ENCODE measurements around the gene IDH2. TPM values are rescaled to one million over a fixed set of nuclear protein-coding genes. Genes with fewer than 3 reads are reported as not detected.
"Not testable (repeated sequence)": the region's sequence is repeated elsewhere in the genome, so short reads cannot be mapped to it uniquely, and the experiment has no call there.

IDH2 gene
- total RNA-seq = 49.1 and 51.2 TPM in 2 replicates

- ATAC-seq (ENCODE audit: low read depth) (peak; percentile 88), DNase-seq (peak; percentile 78)
- POLR2A ChIA-PET = interaction anchor here (0.5 to 1.6 kb wide), 10 partner anchors 12 to 329 kb away, joined by 3 to 11 read pairs (median 4); partner anchors contain the start of genes AP3S2 and SEMA4B
- Mint-ChIP-seq H3K9me3 (no peaks in the 10 kb centered on the region), H3K4me3 (peak within 1 kb of the TSS; percentile 89), H3K27me3 (peaks cover 9% of the 10 kb centered on the region), H3K36me3 (ENCODE audit: low read depth) (no peaks in the 10 kb centered on the region), H3K4me1 (peaks cover 50% of the 10 kb centered on the region), H3K27ac (peak within 1 kb of the TSS; percentile 83)
- no peak for TF ChIP-seq CTCF (IDR thresholded peaks at IDR 0.05)
- CTCF ChIA-PET = interaction anchor here (0.7 to 1.2 kb wide), 3 partner anchors 15 to 341 kb away, joined by 3 to 4 read pairs (median 3); no protein-coding TSS in a partner anchor
- intact Hi-C loops (cut with micrococcal nuclease) = loop anchor here (5.0 kb wide), 4 partner anchors 130 to 830 kb away; partner anchors contain the start of genes CIB1, GDPGP1, HDDC3 and IQGAP1
These were observed at the start of gene IDH2 for GRCh38 chr15:90101969-90102890. Gene IDH2, minus strand, starts transcription at chr15:90102468. Its CDS starts 78 bp downstream, at chr15:90102390.

- ATAC-seq (ENCODE audit: low read depth); H3K9me3 Mint-ChIP-seq; H3K36me3 Mint-ChIP-seq (ENCODE audit: low read depth); H3K4me3 Mint-ChIP-seq; H3K27me3 Mint-ChIP-seq; H3K4me1 Mint-ChIP-seq; DNase-seq; H3K27ac Mint-ChIP-seq; POLR2A ChIA-PET; intact Hi-C loops (cut with micrococcal nuclease): not testable (repeated sequence)
- CTCF ChIA-PET = interaction anchor here (0.9 kb wide), 1 partner anchor 143 kb away, joined by 3 read pairs; no protein-coding TSS in a partner anchor
These were observed 48.3 kb upstream of the IDH2 start for GRCh38 chr15:90150551-90150950.

- intact Hi-C loops (cut with micrococcal nuclease) = no loop called here
- H3K36me3 Mint-ChIP-seq (ENCODE audit: low read depth) = no peaks in the 10 kb centered on the region
- POLR2A ChIA-PET = no interaction called here
- no peak for DNase-seq
- ATAC-seq (ENCODE audit: low read depth) = no peak
- CTCF ChIA-PET = no interaction called here
- H3K4me1 Mint-ChIP-seq = no peaks in the 10 kb centered on the region
- TF ChIP-seq CTCF (IDR thresholded peaks at IDR 0.05) = no peak
- no peaks in the 10 kb centered on the region for H3K27me3 Mint-ChIP-seq
- H3K4me3 Mint-ChIP-seq = no peak overlapping the region
- H3K27ac Mint-ChIP-seq = no peak overlapping the region
- no peaks in the 10 kb centered on the region for H3K9me3 Mint-ChIP-seq
These were observed 47.5 kb upstream of the IDH2 start for GRCh38 chr15:90149609-90150340.

GRCh38 chr15:90146198-90146761, 44.0 kb upstream of the IDH2 start:
- H3K4me3 Mint-ChIP-seq; H3K27me3 Mint-ChIP-seq; H3K9me3 Mint-ChIP-seq; ATAC-seq (ENCODE audit: low read depth); intact Hi-C loops (cut with micrococcal nuclease); H3K27ac Mint-ChIP-seq; H3K4me1 Mint-ChIP-seq; DNase-seq; H3K36me3 Mint-ChIP-seq (ENCODE audit: low read depth): not testable (repeated sequence)
- ChIA-PET CTCF (interaction anchor here (0.7 kb wide), 1 partner anchor 174 kb away, joined by 3 read pairs; no protein-coding TSS in a partner anchor), POLR2A (interaction anchor here (0.7 kb wide), 1 partner anchor 21 kb away, joined by 3 read pairs; no protein-coding TSS in a partner anchor)

GRCh38 chr15:90145761-90146160, 43.5 kb upstream of the IDH2 start:
- no peak overlapping the region for H3K27ac Mint-ChIP-seq
- POLR2A ChIA-PET = interaction anchor here (0.7 kb wide), 1 partner anchor 21 kb away, joined by 3 read pairs; no protein-coding TSS in a partner anchor
- CTCF ChIA-PET = interaction anchor here (0.7 kb wide), 1 partner anchor 175 kb away, joined by 3 read pairs; no protein-coding TSS in a partner anchor

More at GRCh38 chr15:90145761-90146160, 43.5 kb upstream of the IDH2 start:
- H3K9me3 Mint-ChIP-seq = no peaks in the 10 kb centered on the region
- TF ChIP-seq CTCF (IDR thresholded peaks at IDR 0.05) = no peak
- H3K36me3 Mint-ChIP-seq (ENCODE audit: low read depth) = no peaks in the 10 kb centered on the region
- peaks cover 3% of the 10 kb centered on the region for H3K4me1 Mint-ChIP-seq
- DNase-seq = no peak
- peaks cover 7% of the 10 kb centered on the region for H3K27me3 Mint-ChIP-seq
- intact Hi-C loops (cut with micrococcal nuclease) = no loop called here
- no peak for ATAC-seq (ENCODE audit: low read depth)
- no peak overlapping the region for H3K4me3 Mint-ChIP-seq

All from activated B cell treated with CpG ODN at 0.5 μM for 24 hours (primary cell).